Activated CD8-positive, alpha-beta memory T cell treated with anti-CD3 and anti-CD28 coated beads, Interleukin-2, amount 50 U/mL, for 24 hours (primary cell): ENCODE measurements around the gene TMEM35B.
"Not testable (repeated sequence)": the region's sequence is repeated elsewhere in the genome, so short reads cannot be mapped to it uniquely, and the experiment has no call there.

ENCODE experiments used
- DNase-seq: peaks from one replicate; pipeline ENCODE4 v3.0.0-alpha.2; 2020; ENCODE audit errors: extremely low read depth

Gene TMEM35B

DNA sequence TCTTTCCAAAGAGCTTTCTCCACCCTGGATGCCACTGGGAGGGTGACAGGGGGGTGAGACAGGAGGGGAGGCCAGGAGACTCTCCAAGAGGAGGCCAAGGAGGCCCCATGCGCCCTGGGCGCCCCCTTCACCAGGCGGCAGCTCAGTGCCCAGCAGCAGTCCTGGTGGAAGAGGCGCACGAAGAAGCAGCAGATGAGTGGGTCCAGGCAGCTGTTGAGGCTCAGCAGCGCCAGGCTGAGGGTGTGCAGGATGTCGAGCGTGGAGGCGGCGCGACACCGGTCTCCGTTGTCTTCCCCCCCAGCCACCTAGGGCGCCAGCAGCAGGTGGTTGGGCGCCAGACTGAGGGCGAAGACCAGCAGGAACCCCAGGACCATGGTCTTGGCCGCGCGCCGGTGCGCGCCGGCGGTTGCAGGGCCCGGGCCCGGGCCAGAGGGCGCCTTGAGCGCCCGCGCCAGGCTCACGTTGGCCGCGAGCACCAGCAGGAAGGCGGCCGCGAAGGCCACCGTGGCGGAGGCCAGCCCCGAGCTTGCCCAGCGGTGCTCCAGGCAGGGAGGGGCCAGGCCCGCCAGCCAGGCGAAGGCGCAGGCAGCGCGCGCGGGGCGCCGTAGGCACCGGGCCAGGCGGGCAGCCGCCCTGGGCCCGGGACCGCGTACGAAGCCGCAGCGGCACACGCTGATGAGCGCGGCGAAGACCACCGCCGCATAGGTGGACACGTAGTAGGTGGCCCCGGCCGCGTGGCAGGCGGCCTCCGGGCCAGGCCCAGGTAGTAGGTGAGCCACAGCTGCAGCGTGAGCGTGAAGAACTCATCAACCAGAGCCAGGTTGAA lies 8.6 kb downstream of the TMEM35B start:
- no peak for DNase-seq

DNA sequence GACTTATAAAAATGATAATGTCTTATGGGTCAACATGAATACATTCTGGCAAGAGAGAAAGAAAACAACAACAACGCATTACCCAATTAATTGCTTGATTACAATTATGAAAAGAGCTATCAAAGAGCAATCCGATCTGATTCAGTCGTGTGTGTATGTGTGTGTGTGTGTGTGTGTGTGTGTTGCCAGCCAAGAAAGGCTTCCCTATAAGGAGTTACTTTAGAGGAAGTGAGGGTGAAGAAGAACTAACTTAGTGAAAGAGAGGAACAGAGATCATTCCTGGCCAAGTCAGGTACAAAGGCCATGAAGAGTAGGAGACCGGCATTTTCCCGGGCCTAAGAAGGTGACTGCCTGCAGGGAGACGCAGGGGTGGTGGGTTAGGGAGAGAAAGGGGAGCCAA lies 9.4 kb downstream of the TMEM35B start:
- no peak for DNase-seq

DNA sequence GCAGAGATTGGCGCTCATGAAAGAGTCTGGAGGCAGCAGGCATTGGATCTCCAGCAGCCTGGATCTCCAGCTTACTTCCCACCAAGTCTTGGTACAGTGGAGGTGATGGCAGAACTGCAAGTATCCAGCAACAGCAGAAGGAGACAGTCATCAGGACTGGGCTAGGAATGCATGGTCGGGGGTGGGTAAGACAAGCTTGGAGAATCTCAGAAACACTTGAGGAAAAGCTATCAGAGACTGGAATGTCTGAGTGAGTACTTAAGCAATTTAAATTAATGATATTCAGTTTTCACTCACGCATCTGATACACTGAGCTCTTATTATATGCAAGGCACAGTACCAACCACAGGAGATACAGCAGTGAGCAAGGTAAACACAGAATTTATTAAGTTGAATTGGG lies 9.8 kb downstream of the TMEM35B start:
- no peak for DNase-seq

DNA sequence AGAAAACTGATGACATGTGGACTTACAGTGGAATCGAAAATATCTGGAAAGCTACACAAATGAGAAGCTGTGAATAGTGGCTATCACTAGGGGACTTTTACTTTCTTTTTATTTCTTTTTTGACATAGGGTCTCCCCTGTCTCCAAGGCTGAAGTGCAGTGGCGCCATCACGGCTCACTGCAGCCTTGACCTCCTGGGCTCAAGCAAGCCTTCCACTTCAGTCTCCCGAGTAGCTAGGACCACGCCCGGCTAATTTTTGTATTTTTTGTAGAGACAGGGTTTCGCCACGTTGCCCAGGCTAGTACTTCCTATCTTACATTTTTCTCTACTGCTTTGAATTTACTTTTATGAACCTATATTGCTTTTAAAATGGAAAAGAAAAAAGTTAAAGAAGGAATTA lies 10.5 kb downstream of the TMEM35B start:
- no peak for DNase-seq

DNA sequence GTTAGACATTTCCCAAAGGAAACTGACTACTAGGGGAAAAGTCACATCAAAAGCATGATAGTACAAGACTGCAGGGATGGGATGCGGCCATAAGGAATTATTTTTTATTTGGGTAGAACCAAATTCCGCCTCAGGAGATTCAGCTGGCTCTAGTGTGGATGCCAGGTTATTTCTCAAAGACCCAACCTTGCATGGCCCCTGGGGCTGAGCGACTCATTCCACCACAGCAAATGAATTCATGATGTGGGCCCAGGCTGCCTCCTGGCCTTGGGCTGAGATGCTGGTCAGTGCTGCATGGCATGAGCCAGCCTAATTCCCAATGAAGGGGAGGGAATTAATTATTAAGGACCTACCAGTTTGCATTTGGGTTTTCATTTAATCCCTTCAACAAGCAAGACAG lies 11.8 kb downstream of the TMEM35B start:
- DNase-seq: no peak

DNA sequence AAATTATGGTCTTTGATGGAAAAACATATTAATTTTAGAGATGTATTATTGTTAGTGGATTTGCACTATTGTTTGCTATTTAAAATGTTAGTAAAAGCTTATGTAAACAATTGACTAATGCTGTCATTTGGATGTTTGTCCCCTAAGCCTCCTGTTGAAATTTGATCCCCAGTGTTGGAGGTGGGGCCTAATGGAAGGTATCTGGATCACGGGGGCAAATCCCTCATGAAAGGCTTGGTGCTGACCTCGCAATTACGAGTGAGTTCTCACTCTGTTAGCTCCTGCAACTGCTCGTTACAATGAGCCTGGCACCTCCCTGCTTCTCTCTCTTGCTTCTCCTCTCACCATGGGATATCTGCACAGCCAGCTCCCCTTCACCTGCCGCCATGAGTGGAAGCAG lies 14.3 kb downstream of the TMEM35B start:
- DNase-seq: no peak

DNA sequence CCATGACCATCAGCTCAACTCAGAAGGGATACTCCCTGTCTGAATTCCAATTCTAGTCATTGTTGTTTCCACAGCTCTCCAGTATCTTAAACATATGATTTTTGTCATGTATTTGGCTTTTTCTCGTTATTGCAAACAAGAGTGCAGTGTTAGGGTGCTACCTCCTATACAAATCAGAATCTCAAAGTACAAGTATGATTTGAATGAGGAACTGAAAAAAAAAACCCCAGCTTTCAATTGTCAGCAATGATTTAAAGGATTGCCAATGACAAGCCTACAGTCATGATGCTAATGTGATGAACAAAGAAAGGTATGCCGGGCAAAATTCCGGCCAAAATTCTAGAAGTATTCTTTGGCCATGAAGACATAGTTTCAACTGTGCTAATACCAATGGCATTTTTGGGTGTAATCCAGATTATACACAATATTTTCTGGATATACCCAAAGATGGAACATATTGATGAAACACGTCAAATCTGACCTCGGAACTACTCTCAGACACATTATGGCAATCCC lies 14.9 kb downstream of the TMEM35B start:
- no peak for DNase-seq

DNA sequence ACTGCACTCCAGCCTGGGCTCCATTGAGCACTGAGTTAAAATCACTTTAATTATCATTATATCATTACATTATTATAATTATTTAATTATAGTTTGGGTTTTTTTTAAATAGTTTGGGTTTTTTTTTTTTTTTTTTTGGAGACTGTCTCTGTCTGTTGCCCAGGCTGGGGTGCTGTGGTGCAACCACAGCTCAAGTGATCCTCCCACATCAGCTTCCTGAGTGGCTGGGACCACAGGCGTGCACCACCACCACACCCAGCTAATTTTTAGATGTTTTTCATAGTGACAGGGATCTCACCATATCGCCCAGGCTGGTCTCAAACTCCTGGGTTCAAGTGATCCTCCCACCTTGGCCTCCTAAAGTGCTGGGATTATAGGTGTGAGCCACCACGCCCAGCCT lies 16.9 kb downstream of the TMEM35B start:
- not testable (repeated sequence) for DNase-seq

DNA sequence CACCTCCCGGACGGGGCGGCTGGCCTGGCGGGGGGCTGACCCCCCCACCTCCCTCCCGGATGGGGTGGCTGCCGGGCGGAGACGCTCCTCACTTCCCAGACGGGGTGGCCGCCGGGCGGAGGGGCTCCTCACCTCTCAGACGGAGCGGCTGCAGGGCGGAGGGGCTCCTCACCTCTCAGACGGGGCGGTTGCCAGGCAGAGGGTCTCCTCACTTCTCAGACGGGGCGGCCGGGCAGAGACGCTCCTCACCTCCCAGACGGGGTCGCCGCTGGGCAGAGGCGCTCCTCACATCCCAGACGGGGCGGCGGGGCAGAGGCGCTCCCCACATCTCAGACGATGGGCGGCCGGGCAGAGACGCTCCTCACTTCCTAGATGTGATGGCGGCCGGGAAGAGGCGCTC lies 17.5 kb downstream of the TMEM35B start:
- not testable (repeated sequence) for DNase-seq

DNA sequence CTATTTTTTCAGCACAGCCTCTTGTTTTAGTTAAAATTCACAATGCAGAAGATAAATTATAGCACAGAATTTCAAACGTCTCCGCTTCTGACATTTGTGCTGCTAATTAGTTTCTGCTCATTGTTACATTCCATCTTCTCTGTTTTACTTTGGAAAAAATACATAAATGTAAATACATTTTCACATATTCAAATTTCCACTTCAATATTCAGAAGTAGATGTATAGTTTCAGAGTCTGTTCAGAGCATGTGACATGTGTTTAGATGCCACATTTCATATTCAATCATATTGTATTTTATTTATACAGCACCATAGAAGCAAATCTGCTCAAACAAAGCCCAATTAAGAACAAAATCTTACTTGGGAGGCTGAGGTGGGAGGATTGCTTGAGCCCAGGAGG lies 19.6 kb downstream of the TMEM35B start:
- no peak for DNase-seq

DNA sequence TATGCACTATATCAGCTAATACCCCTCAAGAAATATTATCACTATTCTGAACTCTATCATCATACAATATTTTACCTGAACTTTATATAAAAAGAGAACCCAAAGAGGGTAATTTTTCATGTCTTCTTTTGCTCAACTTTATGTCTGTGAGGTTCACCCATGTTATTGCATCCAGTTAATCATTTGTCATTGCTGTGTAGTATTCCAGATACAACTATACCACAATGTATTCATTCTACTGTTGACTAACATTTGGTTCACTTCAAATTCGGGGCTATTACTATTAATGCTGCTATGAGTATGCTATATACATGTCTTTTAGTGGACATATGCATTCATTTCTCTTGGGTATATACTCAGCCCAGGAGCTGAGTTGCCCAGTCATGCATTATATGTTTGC lies 34.7 kb downstream of the TMEM35B start:
- DNase-seq: no peak

DNA sequence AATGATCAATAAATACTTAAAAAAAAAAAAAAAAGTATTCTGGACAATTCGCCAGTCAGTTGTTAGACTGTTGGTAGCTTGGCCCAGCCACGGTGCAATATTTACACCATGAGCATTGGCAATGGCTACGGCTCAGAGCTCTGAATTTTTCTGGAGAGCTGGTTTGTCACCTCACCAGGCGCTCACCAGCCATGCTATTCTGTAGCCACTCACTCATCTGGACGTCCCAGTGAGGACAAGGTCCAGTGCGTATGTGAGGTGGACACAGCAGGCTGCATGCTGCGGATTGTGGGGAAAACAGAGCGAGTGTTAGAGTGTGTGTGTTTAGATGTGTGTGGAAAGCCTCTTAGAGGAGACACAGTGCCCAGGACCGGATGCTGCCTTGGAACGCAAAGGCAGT lies 36.4 kb downstream of the TMEM35B start:
- DNase-seq: not testable (repeated sequence)

DNA sequence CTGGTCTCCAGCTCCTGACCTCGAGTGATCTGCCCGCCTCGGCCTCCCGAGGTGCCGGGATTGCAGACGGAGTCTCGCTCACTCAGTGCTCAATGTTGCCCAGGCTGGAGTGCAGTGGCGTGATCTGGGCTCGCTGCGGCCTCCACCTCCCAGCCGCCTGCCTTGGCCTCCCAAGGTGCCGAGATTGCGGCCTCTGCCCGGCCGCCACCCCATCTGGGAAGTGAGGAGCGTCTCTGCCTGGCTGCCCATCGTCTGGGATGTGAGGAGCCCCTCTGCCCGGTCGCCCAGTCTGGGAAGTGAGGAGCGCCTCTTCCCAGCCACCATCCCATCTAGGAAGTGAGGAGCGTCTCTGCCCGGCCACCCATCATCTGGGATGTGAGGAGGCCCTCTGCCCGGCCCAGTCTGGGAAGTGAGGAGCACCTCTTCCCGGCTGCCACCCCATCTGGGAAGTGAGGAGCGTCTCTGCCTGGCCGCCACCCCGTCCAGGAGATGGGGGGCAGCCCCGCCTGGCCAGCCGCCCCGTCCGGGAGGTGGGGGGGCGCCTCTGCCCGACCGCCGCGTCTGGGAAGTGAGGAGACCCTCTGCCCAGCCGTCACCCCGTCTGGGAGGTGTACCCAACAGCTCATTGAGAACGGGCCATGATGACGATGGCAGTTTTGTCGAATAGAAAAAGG lies 37.4 kb downstream of the TMEM35B start:
- DNase-seq: not testable (repeated sequence)

DNA sequence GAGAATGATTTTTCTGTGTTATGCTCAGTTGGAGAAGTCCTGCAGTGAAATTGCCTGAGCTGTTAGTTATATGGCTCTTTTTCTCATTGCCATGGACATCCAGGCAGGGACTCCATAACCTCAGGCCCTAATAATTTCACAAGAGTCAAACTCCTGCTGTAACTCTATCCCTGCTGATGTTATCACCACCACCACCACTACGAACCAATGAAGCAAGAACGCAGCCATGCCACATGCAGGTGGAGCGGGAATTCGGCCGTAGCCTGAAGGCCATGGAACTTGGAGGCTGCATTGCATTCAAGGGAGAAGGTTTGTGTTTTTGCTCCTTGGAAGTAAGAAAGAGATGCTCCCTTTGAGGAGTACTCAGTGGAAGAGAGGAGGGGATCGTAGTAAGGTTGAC lies 38.9 kb downstream of the TMEM35B start:
- DNase-seq: no peak

DNA sequence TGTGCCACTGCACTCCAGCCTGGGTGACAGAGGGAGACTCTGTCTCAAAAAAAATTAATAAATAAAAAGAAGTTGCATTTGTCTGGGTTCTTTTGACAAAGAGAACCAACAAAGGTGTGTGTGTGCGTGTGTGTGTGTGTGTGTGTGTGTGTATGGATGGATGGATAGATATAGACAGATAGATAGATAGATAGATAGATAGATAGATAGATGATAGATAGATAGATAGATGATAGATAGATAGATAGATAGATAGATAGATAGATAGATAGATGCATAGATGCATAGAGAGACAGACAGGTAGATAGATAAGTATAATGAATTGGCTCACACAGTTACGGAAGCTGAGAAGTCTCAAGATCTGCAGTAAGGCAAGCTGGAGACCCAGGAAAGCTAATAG lies 43.3 kb downstream of the TMEM35B start:
- DNase-seq: not testable (repeated sequence)
